ENCODE data around the gene HSF5. TPM values are rescaled to one million over a fixed set of nuclear protein-coding genes. Genes with fewer than 3 reads are reported as not detected.

HSF5 gene
- total RNA-seq, 1 experiment from 2014 or later = not detected

DNA sequence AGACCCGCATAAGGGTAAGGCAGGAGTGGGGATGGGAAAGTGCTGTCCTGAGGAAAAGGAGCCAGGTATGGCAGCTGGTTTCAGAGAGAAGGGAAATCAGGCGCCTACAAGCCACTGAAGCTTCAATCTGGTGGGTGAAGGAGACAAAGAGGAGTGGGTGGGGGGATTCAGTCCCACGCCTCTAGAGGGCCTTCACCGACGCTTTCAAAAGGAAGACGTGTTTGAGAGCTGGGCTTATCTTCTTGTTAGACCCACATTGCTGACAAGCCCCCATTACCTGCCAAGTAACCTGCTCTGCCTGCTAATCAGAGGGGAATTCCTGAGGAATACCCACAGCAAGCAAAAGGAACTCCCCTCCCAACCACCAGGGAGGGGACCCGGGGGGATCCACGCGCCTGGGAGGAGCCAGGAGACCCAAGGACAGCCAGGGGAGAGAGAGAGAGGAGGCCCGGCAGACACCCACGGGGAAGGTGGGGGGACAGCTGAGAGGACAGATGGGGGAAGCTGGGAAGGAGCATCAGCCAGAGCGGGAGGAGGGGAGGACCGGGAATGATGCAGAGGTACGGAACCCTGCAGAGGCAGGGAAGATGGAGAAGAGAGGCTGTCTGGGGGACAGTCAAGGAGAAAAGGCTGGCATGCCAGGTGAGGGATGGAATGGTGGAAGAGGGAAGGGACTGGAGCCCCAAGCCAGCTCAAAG is 25.2 kb upstream of the HSF5 start:
- BruUV-seq (replicated peaks) = no TSS peak
- no peak overlapping the region for H2AFZ ChIP-seq (ENCODE audit: low read depth, low read length, poor library complexity, severe bottlenecking)
- intact Hi-C loops (cut with micrococcal nuclease) = loop anchor here (10.0 kb wide), 1 partner anchor 591 kb away; the partner anchor contains the start of gene TRIM37
- peak overlapping the region; percentile 95 for H3K4me2 ChIP-seq (ENCODE audit: low read length)
- H3K9me3 ChIP-seq (ENCODE audit: control insufficient read depth in 1 of 2, insufficient read depth in 1 of 2, low read depth in 1 of 2, low read length in 2 of 2) = no peaks in the 10 kb centered on the region
- H3K36me3 ChIP-seq (ENCODE audit: control insufficient read depth in 1 of 2, insufficient read depth in 2 of 2, low read length in 2 of 2) = peaks cover 26% of the 10 kb centered on the region in 2 experiments; a peak in 3 of 4 replicates
- RAD21 ChIA-PET (ENCODE audit: low non-redundant PET in 1 of 2, low total read pairs in 2 of 2, uncharacterized antibody in 2 of 2, unreplicated experiment in 2 of 2) = no interaction called here
- ATAC-seq (no peak), DNase-seq (ENCODE audit: low read depth, low spot score) (no peak)
- peaks cover 20 to 30% of the 10 kb centered on the region in 2 experiments for H3K4me1 ChIP-seq (ENCODE audit: control insufficient read depth in 1 of 2, insufficient read depth in 2 of 2, low read length in 2 of 2)
- H3K9ac ChIP-seq (ENCODE audit: low read length) = peak overlapping the region; percentile 80
- peak overlapping the region; percentile 83 for H3K27ac ChIP-seq (ENCODE audit: low read depth, low read length)
- H3K4me3 ChIP-seq (replicated peaks in 1 of 2; ENCODE audit: low read depth in 1 of 2, low read length in 2 of 2) = peak overlapping the region; percentile 82 to 90
- H3K79me2 ChIP-seq (ENCODE audit: insufficient read depth, low read length) = peaks cover 19% of the 10 kb centered on the region; the same call in 1 of the 2 replicates
- no peaks in the 10 kb centered on the region for H4K20me1 ChIP-seq (ENCODE audit: insufficient read depth)
- TF ChIP-seq CEBPB (IDR thresholded peaks at IDR 0.05; ENCODE audit: low read depth) = no peak
- no peak for TF ChIP-seq ZBTB33 (IDR thresholded peaks at IDR 0.05; ENCODE audit: extremely low read depth, insufficient replicate concordance, low read length)
- TF ChIP-seq, protein P1, sequence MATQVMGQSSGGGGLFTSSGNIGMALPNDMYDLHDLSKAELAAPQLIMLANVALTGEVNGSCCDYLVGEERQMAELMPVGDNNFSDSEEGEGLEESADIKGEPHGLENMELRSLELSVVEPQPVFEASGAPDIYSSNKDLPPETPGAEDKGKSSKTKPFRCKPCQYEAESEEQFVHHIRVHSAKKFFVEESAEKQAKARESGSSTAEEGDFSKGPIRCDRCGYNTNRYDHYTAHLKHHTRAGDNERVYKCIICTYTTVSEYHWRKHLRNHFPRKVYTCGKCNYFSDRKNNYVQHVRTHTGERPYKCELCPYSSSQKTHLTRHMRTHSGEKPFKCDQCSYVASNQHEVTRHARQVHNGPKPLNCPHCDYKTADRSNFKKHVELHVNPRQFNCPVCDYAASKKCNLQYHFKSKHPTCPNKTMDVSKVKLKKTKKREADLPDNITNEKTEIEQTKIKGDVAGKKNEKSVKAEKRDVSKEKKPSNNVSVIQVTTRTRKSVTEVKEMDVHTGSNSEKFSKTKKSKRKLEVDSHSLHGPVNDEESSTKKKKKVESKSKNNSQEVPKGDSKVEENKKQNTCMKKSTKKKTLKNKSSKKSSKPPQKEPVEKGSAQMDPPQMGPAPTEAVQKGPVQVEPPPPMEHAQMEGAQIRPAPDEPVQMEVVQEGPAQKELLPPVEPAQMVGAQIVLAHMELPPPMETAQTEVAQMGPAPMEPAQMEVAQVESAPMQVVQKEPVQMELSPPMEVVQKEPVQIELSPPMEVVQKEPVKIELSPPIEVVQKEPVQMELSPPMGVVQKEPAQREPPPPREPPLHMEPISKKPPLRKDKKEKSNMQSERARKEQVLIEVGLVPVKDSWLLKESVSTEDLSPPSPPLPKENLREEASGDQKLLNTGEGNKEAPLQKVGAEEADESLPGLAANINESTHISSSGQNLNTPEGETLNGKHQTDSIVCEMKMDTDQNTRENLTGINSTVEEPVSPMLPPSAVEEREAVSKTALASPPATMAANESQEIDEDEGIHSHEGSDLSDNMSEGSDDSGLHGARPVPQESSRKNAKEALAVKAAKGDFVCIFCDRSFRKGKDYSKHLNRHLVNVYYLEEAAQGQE (IDR thresholded peaks at IDR 0.05; ENCODE audit: low read depth) = no peak
- no peak for TF ChIP-seq EZH2phosphoT487 (IDR thresholded peaks at IDR 0.05; ENCODE audit: borderline replicate concordance)
- TF ChIP-seq, protein P2, sequence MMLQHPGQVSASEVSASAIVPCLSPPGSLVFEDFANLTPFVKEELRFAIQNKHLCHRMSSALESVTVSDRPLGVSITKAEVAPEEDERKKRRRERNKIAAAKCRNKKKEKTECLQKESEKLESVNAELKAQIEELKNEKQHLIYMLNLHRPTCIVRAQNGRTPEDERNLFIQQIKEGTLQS (IDR thresholded peaks at IDR 0.05) = no peak
- TF ChIP-seq JUND (IDR thresholded peaks at IDR 0.05) = no peak
- no peak for TF ChIP-seq TCF7L2 (IDR thresholded peaks at IDR 0.05; ENCODE audit: borderline replicate concordance, extremely low read depth, insufficient read depth, insufficient read length)
- TF ChIP-seq FOSL1 (IDR thresholded peaks at IDR 0.05; ENCODE audit: low read depth) = no peak
- TF ChIP-seq SP1 (IDR thresholded peaks at IDR 0.05; ENCODE audit: low read depth) = no peak
- no peak for TF ChIP-seq ZNF274 (IDR thresholded peaks at IDR 0.05; ENCODE audit: low read depth, low read length)
- no peak for TF ChIP-seq POLR2A (IDR thresholded peaks at IDR 0.05; ENCODE audit: borderline replicate concordance, extremely low read depth, insufficient read depth, insufficient read length)
- no peak for TF ChIP-seq EZH2 (IDR thresholded peaks at IDR 0.05)
- TF ChIP-seq ZFX (IDR thresholded peaks at IDR 0.05) = no peak
- no peak for TF ChIP-seq MAX (IDR thresholded peaks at IDR 0.05)
- TF ChIP-seq EGR1 (IDR thresholded peaks at IDR 0.05; ENCODE audit: low read depth) = no peak
- TF ChIP-seq POLR2AphosphoS5 (IDR thresholded peaks at IDR 0.05; ENCODE audit: low read depth, low read length) = no peak
- no peak for TF ChIP-seq CBX3 (IDR thresholded peaks at IDR 0.05; ENCODE audit: low read depth)
- no peak for TF ChIP-seq ELF1 (IDR thresholded peaks at IDR 0.05; ENCODE audit: borderline replicate concordance, low read depth)
- TF ChIP-seq SRF (IDR thresholded peaks at IDR 0.05; ENCODE audit: low read depth) = no peak
- no peaks in the 10 kb centered on the region for H3K9me2 ChIP-seq (ENCODE audit: insufficient read depth)
- CTCF ChIA-PET = interaction anchor here (3.0 kb wide), 1 partner anchor 196 kb away, joined by 14 read pairs; no protein-coding TSS in a partner anchor
- H3K27me3 ChIP-seq (ENCODE audit: insufficient read depth, low read length) = no peaks in the 10 kb centered on the region
- POLR2A ChIA-PET = interaction anchor here (0.7 to 3.8 kb wide), 3 partner anchors 13 to 145 kb away, joined by 3 to 42 read pairs (median 4); no protein-coding TSS in a partner anchor
